HG02870 (cell line): Measurements from ENCODE around the gene GPRC6A.

ENCODE experiments used
- ATAC-seq: cut with Tn5 transposase; IDR thresholded peaks from one replicate; pipeline ENCODE4 v1.9.1; 2021; ENCODE audit warnings: mild to moderate bottlenecking, moderate library complexity; ENCODE audit not compliant: unreplicated experiment

GPRC6A gene

DNA sequence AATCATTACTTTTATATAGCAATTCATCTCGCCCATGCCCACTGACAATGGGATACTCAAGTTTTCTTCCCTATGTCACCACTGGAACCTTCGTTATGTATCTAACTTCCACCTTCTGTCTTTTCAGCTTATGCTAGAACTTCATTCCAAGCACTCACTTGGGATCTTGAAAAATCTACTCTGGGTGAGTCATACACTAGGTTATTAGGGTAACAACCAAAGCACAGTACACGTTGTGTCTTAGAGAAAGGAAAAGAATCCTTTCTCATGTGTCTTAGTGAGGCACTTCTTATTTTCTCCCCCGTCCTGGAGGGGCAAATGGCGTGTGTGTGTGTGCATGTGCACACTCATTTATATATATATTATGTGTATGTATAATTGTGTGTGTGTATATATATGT lies 45.0 kb downstream of the GPRC6A start:
- no peak for ATAC-seq

DNA sequence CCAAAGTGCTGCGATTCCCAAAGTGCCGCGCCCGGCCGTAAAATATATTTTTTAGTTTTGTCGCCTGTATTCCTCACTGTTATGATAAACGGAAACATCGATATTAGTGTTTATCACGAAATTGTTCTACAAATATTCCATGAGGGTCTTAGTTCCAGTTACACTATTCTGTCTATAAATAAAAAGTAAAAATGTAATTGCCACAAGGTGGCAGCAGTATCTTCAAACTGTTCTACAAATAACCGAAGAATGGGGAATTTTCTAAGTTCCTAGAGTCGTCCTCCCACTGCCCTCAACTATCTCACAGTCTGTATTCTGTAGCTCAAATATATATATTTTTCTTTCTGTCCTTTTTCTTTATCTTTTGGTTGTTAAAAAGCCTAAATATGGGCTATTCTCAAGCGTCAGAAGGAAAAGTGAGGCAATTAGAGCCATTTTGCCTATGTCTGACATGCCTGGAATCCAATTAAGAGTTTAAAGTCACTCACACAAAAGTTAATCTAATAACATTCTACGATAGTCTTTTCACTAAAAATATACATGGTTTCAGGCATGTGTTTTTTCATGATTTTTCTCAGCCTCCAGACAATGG lies 49.2 kb downstream of the GPRC6A start:
- ATAC-seq = no peak

DNA sequence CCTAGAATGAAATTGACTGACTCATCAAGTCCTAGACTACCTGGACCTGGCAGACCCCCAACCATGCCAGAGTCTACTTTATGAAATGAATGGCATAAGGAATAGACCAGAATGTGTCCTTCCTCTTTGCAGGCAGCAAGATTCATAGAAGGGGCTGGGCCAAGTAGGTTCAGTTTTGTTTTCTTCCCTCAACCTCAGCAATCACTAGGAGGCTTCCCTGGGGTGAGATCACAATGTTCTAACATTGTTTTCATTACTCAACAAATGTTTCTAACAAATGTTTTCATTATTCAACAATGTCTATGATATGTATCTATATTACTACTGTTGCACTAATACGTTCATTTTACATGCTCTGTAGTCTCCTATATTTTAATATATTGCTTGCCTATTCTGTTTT lies 55.0 kb downstream of the GPRC6A start:
- ATAC-seq = no peak

- no peak for ATAC-seq
Observed at GRCh38 chr6:116772450-116772849, 56.4 kb downstream of the GPRC6A start.

GRCh38 chr6:116767715-116768114 lies 61.2 kb downstream of the GPRC6A start:
- ATAC-seq = no peak

GRCh38 chr6:116766506-116767176 lies 62.2 kb downstream of the GPRC6A start:
- no peak for ATAC-seq

- ATAC-seq = no peak
Observed at GRCh38 chr6:116764961-116765841, 63.7 kb downstream of the GPRC6A start, which contains the start of gene FAM162B. Gene FAM162B (minus strand): TSS chr6:116765719. CDS start chr6:116765576, 143 bp downstream.

DNA sequence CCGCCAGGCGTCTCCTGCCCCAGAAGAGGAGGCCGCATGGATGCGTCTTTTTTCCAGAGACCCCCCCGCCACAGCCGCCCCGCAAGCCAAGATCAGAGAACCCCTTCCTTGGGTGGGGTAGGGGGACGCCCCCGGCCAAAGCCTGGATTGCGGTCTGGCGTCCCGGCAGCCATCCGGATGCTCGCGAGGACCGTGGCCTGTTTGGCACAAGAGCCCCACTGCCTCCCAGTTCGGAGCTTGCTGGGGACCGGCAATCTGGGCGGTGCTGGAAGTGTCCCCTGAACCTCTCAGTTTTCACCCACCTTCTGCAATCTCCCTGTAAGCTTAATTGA lies 64.3 kb downstream of the GPRC6A start:
- ATAC-seq = no peak

- no peak for ATAC-seq
Observed at GRCh38 chr6:116763906-116764628, 64.8 kb downstream of the GPRC6A start.

GRCh38 chr6:116763048-116763447 lies 65.8 kb downstream of the GPRC6A start:
- ATAC-seq = no peak

DNA sequence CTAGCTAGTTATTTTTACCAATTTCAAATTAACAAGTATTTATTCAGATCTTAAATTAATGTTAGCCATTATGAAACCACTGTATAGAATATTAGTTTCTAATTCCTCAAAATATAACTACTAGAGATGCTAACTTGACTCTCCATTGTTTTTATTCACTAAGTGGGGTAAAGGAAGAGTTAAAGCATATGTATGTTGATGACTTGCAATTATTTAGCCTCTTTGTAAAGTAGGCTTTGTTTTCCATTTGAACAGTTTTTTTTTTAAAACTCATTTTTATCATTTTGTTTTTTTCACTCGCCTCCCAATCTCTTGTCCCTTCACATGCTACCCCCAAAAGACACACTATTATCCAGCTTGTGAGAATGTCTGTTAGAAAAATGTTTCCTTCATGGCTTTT lies 66.6 kb downstream of the GPRC6A start:
- no peak for ATAC-seq

DNA sequence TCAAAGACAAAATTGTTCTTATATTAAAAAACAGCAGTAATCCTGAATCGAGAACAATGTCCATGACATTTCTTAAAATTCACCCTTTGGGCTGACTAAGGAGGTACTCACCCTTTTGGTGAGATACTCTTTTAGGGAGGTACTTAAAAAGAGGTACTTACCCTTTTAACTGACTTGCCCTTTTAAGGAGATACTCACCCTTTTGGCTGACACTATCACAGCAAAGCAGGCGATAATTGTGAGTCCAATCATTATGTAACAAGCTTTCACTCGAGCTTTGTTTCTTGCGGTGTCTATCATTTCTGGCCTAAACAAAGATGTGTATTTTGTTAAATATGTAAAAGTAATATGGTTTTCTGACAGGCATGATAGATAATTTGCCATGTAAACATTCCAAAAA lies 67.1 kb downstream of the GPRC6A start:
- no peak for ATAC-seq

DNA sequence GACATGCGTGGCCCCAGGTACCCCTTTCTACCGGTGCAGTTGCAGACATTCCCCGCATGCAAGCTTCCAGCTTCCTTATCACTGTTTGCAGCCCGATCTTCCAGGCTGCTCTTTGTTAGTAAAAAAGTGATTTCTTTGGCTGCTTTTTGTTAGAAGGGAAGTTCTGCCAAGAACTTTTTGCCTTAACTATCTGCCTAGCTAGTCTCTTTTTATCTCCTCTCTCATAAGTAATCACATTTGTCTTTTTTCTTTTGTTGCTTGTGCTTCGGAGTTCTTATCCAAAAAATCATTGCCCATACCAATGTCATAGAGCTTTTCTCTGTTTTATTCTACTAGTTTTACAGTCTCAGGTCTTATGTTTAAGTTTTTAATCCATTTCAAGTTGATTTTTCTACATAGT lies 83.7 kb downstream of the GPRC6A start:
- no peak for ATAC-seq
